SIG-M5 treated with dmso at 0.1 percent for 504 hours (cell line): ENCODE results near the gene KCNQ2.

Experiments used
- DNase-seq: peaks from one replicate; lab custom pipeline; 2025; ENCODE audit not compliant: unreplicated experiment; lab: John Stamatoyannopoulos, UW

Gene KCNQ2

GRCh38 chr20:63439866-63440265 is 32.6 kb downstream of the KCNQ2 start:
- DNase-seq = no peak

- DNase-seq = no peak
These were observed 34.3 kb downstream of the KCNQ2 start for GRCh38 chr20:63438121-63438520.

GRCh38 chr20:63435552-63435951 is 36.9 kb downstream of the KCNQ2 start:
- DNase-seq = no peak

- DNase-seq = peak; percentile 48
These were observed 37.7 kb downstream of the KCNQ2 start for GRCh38 chr20:63434599-63435378.

GRCh38 chr20:63433756-63434531 is 38.5 kb downstream of the KCNQ2 start:
- DNase-seq = no peak

- no peak for DNase-seq
These were observed 39.1 kb downstream of the KCNQ2 start for GRCh38 chr20:63433351-63433750.

GRCh38 chr20:63432577-63433325 is 39.7 kb downstream of the KCNQ2 start:
- no peak for DNase-seq

- DNase-seq = no peak
These were observed 40.5 kb downstream of the KCNQ2 start for GRCh38 chr20:63431944-63432343.

DNA sequence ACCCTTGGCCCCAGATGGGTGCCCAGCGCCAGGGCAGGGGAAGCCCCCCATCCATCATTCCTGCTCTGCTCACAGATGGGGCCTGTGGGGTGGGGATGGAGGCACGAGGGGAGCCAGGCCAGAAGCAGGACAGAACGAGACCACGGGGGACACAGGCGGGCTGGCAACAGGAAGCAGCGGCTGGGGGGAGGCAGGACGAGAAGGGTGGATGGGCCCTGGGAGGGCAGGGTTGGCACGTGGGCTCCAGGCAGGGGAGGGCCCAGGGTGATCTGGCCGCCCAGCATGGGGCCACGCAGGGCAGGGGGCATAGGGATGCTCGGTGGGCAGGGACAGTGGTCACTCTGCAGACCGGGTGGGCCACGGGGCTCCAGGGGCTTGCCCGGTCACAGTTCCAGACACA is 41.6 kb downstream of the KCNQ2 start:
- DNase-seq = no peak

GRCh38 chr20:63429992-63430391 is 42.5 kb downstream of the KCNQ2 start:
- no peak for DNase-seq

DNA sequence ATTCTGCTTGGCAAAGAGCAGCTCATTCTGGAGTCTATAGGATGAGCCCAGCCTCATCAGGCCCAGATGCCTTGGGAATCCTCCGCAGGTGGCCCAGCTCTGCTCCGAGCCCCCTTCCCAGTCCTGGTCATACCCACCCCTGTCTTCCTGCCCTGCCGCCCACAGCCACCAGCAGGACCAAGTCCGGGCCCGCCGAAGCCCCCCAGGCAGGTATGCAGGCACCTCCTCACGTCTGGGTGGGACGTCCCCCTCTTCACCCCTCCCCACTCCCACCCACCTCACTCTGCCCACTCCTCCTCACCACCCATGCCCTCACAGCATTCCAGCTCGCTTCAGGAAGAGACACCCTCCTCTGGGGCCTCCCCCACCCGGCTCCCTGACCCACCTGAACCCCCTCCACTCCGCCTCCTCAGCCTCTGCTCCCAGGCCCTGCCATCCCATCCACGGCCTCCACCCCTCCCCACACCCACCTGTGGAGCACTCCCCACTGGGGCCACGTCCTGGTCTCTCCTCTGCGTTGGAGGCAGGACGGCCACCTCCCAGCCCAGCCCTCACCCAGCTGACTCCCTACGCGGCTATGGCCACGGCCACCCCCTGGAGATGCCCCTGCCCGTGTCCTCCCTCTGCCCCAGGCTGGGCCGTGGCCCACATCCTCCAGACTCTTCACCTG is 43.4 kb downstream of the KCNQ2 start:
- no peak for DNase-seq

DNA sequence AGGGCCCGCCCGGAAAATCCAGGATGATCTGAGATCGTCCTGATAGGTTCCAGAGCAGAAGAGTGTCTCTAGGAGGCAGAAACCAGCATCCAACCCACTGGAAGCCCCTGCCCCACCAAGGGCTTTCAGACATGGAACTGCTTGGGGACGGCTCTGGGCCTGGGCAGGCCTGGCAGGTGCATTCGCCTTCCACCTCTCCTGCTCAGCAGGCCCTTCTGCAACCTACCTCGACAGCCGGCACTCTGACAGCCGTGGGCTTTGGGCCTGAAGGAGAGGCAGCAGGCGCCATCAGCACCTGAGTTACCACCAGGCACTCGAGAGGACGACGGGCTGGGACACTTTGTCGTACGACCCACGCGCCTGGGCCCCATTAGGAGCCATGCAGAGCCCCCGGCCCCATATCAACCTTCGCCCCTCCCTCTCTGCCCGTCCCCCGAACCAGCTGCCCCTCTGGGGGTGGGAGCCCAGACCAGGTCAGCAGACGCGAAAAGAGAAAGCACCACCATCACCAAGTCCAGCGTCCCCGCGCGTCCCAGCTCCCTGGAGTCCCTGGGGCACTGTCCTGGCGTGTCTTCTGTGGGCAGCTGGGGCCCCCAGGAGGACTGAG is 44.6 kb downstream of the KCNQ2 start:
- no peak for DNase-seq

- no peak for DNase-seq
These were observed 45.2 kb downstream of the KCNQ2 start for GRCh38 chr20:63427206-63427605.

DNA sequence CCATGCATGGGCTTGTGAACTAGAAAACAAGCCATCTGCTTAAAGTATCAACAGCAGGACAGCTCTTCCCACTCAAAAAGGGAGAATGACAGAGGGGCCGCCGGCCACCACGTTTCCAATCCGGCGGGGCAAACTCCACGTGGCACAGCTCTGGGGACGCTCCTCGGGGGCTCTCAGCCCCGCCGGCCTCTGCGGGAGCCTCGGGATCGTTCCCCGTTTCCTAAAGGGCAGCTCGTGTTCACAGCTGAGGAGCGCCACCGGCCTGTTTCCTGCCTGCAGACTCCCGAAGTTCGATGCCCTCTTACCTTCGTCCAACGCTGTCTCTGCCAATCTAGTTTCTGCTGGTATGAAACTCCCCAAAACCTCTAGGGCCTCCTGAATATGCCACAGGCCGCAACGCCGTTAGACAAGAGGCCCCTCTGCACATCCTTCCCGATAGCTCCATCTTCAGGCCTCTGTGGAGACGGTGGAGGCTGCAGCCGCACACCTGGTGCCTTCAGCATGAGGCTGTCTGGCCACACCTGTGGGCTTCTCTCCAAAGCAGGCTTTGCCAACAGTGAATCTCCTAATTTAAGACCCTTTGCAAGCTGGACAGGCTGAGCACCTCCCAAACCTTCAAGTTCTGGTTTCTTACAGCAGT is 46.5 kb downstream of the KCNQ2 start:
- DNase-seq = no peak

DNA sequence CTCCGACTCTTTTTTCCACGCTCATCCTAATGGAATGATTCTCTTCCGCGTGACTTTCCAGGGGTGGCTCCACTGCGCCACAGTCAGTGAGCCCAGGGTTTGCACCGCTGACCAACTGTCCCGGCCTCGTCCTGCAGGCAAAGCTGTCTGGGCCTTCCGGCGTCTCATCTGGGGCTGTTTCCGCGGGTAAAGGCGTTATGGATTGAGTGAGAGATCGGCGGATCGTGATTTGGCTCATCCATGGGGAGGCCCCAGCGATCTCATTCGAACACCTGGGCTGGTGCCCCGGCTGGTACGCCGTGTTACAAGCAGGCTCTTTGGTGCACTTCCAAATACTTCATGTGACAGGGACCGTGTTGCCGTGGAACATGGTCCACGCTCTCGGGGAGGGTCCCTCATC is 47.8 kb downstream of the KCNQ2 start:
- DNase-seq = no peak

DNA sequence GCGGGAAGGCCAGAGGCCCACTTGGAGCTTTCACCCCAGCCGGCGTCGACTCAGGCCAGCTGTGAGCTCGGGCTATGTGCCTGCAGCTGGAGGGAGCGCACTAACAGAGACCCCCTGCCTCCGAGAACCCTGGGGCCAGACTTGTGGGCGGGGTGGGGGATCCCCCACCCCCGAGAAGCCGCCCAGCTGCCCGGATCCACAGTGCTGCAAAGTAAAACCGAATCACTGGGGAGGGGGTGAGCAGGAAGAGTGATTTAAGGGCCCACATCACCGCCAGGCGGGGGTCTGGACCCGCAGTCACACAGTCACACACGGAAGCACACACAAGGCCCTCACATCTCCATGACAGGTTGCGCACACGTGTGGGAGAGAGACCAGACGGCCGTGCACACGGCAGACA is 48.7 kb downstream of the KCNQ2 start:
- DNase-seq = no peak

- no peak for DNase-seq
These were observed 49.8 kb downstream of the KCNQ2 start for GRCh38 chr20:63422653-63423052.

- DNase-seq = no peak
These were observed 50.5 kb downstream of the KCNQ2 start for GRCh38 chr20:63421913-63422312.

- no peak for DNase-seq
These were observed 51.3 kb downstream of the KCNQ2 start for GRCh38 chr20:63421094-63421692.
